Endothelial cell (in vitro differentiated cells): ENCODE results near the gene CEP83. TPM values are rescaled to one million over a fixed set of nuclear protein-coding genes. Genes with fewer than 3 reads are reported as not detected.

ENCODE experiments used
- DNase-seq: peaks from one replicate; pipeline ENCODE4 v3.0.0; 2021; ENCODE audit warnings: low spot score
- H3K27ac Mint-ChIP-seq: one replicate; pipeline ENCODE4 v1.8.0; 2021; ENCODE audit warnings: mixed read lengths, inconsistent platforms; ENCODE audit not compliant: unreplicated experiment
- H3K27me3 Mint-ChIP-seq: one replicate; pipeline ENCODE4 v1.8.0; 2021; ENCODE audit warnings: mild to moderate bottlenecking, moderate library complexity, mixed read lengths, inconsistent platforms; ENCODE audit not compliant: unreplicated experiment
- H3K36me3 Mint-ChIP-seq: one replicate; pipeline ENCODE4 v1.8.0; 2021; ENCODE audit warnings: mild to moderate bottlenecking, low read depth, mixed read lengths, inconsistent platforms; ENCODE audit not compliant: unreplicated experiment
- H3K4me1 Mint-ChIP-seq: one replicate; pipeline ENCODE4 v1.8.0; 2021; ENCODE audit warnings: mild to moderate bottlenecking, mixed read lengths, inconsistent platforms; ENCODE audit not compliant: unreplicated experiment
- H3K4me3 Mint-ChIP-seq: one replicate; pipeline ENCODE4 v1.8.0; 2021; ENCODE audit warnings: mild to moderate bottlenecking, mixed read lengths, inconsistent platforms; ENCODE audit not compliant: unreplicated experiment
- H3K9me3 Mint-ChIP-seq: one replicate; pipeline ENCODE4 v1.8.0; 2021; ENCODE audit warnings: mixed read lengths, inconsistent platforms; ENCODE audit not compliant: unreplicated experiment
- CTCF ChIP-seq: fragments of 200-600 bp; sonication (generic); IDR thresholded peaks from one replicate; pipeline ENCODE4 v1.5.0; 2021; ENCODE audit warnings: antibody characterized with exemption; ENCODE audit not compliant: unreplicated experiment
- total RNA-seq: library from RNA; stranded (reverse); fragmentation: NEBNext Ultra II Directional; extraction: Animal tissue kit (Norgen Biotek cat#: 25700); gene quantifications from one replicate; pipeline ENCODE4 v1.2.1, GENCODE V29; 2021; ENCODE audit not compliant: unreplicated experiment

Gene CEP83
- total RNA-seq, 1 donor from 2014 or later = 18.6 TPM

- Mint-ChIP-seq H3K4me1 (peaks cover 20% of the 10 kb centered on the region), H3K36me3 (no peaks in the 10 kb centered on the region), H3K9me3 (no peaks in the 10 kb centered on the region), H3K27ac (no peak overlapping the region), H3K4me3 (no peak overlapping the region), H3K27me3 (peaks cover 7% of the 10 kb centered on the region)
- no peak for TF ChIP-seq CTCF
- DNase-seq = no peak
These were observed 179.6 kb downstream of the CEP83 start for GRCh38 chr12:94280063-94280462.

DNA sequence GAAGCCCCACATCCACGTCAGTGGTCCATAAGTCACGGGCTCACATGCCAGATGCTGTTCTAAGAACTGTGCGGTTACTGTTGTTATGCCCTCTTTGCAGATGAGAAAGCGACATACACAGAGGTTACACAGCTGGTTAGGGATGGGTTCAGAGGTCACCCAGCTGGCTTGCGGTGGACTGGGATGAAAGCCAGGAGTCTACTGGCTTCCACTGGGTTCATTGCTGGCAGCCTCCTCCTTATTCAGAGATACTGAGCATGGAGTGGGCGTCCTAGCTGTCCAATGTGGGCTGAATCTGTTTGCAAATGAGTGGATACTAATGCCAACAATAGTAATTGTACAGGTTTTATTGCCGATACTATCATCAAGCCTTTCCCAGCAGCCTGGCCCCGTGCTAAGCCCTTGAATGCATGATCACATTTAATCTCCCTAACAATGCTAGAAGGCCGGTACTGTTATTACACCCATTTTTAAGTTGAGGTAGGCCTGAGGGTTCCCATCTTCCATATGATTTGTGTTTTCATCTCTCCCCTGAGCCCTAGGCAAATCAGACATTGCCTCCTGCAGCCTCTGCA, 182.2 kb downstream of the CEP83 start:
- no peak for TF ChIP-seq CTCF
- Mint-ChIP-seq H3K27ac (no peak overlapping the region), H3K27me3 (no peaks in the 10 kb centered on the region), H3K4me3 (no peak overlapping the region), H3K36me3 (no peaks in the 10 kb centered on the region), H3K9me3 (no peaks in the 10 kb centered on the region), H3K4me1 (peaks cover 10% of the 10 kb centered on the region)
- no peak for DNase-seq

- no peak for DNase-seq
- no peaks in the 10 kb centered on the region for H3K36me3 Mint-ChIP-seq
- no peaks in the 10 kb centered on the region for H3K27me3 Mint-ChIP-seq
- no peak overlapping the region for H3K4me3 Mint-ChIP-seq
- H3K9me3 Mint-ChIP-seq = no peaks in the 10 kb centered on the region
- peaks cover 3% of the 10 kb centered on the region for H3K4me1 Mint-ChIP-seq
- no peak overlapping the region for H3K27ac Mint-ChIP-seq
- TF ChIP-seq CTCF = no peak
These were observed 182.9 kb downstream of the CEP83 start for GRCh38 chr12:94276725-94277124.

GRCh38 chr12:94273272-94273671, 186.4 kb downstream of the CEP83 start:
- no peak overlapping the region for H3K4me3 Mint-ChIP-seq
- H3K4me1 Mint-ChIP-seq = no peaks in the 10 kb centered on the region
- H3K27ac Mint-ChIP-seq = no peak overlapping the region
- H3K36me3 Mint-ChIP-seq = no peaks in the 10 kb centered on the region
- no peaks in the 10 kb centered on the region for H3K9me3 Mint-ChIP-seq
- TF ChIP-seq CTCF = no peak
- no peaks in the 10 kb centered on the region for H3K27me3 Mint-ChIP-seq
- DNase-seq = no peak

DNA sequence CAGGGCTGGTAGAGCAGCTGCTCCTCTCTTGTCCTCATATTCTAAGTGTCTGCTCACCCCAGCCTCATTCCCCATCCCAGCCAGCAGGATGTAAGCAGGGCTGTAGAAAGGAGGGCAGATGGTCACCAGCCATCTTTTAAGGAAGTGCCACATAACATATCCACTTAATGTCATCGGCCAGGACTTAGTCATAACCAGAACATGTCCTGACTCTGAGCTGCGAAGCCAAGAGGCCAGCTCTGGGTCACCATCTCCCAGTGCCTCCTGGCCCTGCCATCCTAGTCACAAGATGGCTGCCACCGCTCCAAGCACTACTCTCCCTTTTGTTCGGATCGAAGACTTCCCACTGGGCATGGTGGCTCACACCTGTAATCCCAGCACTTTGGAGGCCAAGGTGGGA, 187.4 kb downstream of the CEP83 start:
- no peak for TF ChIP-seq CTCF
- no peak overlapping the region for H3K27ac Mint-ChIP-seq
- no peaks in the 10 kb centered on the region for H3K4me1 Mint-ChIP-seq
- H3K4me3 Mint-ChIP-seq = no peak overlapping the region
- H3K9me3 Mint-ChIP-seq = no peaks in the 10 kb centered on the region
- H3K27me3 Mint-ChIP-seq = no peaks in the 10 kb centered on the region
- no peak for DNase-seq
- no peaks in the 10 kb centered on the region for H3K36me3 Mint-ChIP-seq
